Testis (tissue), 2 donors: Measurements from ENCODE around the gene ADAM12.

Experiments
- CTCF ChIP-seq, 3 experiments: fragments of 450-650 bp in 2 of 3; fragments of 200-600 bp in 1 of 3; sonication (generic) in 1 of 3; IDR thresholded peaks; one replicate each; pipeline ENCODE4 v1.5.1; 2016 to 2019; ENCODE audit warnings: antibody characterized with exemption in 3 of 3, mild to moderate bottlenecking in 2 of 3, moderate library complexity in 1 of 3
- POLR2A ChIP-seq: fragments of 450-650 bp; IDR thresholded peaks from one replicate; pipeline ENCODE4 v1.6.1; 2017; ENCODE audit warnings: antibody characterized with exemption, mild to moderate bottlenecking, moderate library complexity

GRCh38 chr10:126227762-126228134, 160.5 kb downstream of the ADAM12 start:
- TF ChIP-seq CTCF (IDR thresholded peaks at IDR 0.05) (no peak), POLR2A (no peak)
